DND-41 (cell line): ENCODE measurements around the gene MYL6B.

Experiments
- EZH2 ChIP-seq: IDR thresholded peaks from 3 replicates; pipeline ENCODE4 v1.6.1; 2012; ENCODE audit warnings: borderline replicate concordance, low read depth, mild to moderate bottlenecking, moderate library complexity, low read length, inconsistent platforms; ENCODE audit not compliant: severe bottlenecking
- TF ChIP-seq, protein P1 (sequence below): IDR thresholded peaks from 2 replicates; pipeline ENCODE4 v1.5.1; 2012; ENCODE audit warnings: borderline replicate concordance, low read length, moderate library complexity, mild to moderate bottlenecking; ENCODE audit not compliant: poor library complexity, severe bottlenecking; ENCODE audit errors: extremely low read depth

DNA sequence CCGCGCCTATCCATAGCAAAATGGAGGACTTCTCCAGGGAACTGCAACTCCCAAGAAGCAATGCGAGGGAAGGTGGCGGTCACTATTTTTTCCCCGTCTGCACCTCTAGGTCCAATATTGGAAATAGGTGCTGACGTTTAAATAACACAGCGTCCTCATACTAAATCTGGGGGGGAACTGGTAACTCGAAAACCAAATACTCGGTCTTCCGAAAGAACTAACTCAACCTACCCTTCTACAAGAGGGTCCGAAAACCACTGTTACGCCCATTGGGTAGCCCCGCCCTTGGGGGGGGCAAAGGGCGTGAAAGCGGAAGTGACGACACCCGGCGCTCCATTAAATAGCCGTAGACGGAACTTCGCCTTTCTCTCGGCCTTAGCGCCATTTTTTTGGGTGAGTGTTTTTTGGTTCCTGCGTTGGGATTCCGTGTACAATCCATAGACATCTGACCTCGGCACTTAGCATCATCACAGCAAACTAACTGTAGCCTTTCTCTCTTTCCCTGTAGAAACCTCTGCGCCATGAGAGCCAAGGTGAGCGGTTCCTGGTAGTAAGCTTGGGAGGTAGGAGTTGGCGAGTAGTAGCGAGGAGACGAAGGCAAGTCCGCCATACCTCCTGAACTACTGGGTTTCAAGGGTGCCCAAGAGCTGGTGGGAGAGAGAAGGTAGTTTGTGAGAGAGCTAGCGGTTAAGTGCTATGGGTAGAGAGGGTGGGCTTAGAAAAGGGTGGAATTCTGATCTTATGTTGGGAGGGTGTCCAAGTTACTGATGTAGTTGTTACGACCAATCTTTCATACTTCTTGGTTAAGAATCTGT, 35.9 kb upstream of the MYL6B start, which contains the start of gene RPL41:
- TF ChIP-seq, protein P1, sequence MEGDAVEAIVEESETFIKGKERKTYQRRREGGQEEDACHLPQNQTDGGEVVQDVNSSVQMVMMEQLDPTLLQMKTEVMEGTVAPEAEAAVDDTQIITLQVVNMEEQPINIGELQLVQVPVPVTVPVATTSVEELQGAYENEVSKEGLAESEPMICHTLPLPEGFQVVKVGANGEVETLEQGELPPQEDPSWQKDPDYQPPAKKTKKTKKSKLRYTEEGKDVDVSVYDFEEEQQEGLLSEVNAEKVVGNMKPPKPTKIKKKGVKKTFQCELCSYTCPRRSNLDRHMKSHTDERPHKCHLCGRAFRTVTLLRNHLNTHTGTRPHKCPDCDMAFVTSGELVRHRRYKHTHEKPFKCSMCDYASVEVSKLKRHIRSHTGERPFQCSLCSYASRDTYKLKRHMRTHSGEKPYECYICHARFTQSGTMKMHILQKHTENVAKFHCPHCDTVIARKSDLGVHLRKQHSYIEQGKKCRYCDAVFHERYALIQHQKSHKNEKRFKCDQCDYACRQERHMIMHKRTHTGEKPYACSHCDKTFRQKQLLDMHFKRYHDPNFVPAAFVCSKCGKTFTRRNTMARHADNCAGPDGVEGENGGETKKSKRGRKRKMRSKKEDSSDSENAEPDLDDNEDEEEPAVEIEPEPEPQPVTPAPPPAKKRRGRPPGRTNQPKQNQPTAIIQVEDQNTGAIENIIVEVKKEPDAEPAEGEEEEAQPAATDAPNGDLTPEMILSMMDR: no peak
- no peak for TF ChIP-seq EZH2
